ENCODE measurements around the gene CAMTA1.

CAMTA1 gene

DNA sequence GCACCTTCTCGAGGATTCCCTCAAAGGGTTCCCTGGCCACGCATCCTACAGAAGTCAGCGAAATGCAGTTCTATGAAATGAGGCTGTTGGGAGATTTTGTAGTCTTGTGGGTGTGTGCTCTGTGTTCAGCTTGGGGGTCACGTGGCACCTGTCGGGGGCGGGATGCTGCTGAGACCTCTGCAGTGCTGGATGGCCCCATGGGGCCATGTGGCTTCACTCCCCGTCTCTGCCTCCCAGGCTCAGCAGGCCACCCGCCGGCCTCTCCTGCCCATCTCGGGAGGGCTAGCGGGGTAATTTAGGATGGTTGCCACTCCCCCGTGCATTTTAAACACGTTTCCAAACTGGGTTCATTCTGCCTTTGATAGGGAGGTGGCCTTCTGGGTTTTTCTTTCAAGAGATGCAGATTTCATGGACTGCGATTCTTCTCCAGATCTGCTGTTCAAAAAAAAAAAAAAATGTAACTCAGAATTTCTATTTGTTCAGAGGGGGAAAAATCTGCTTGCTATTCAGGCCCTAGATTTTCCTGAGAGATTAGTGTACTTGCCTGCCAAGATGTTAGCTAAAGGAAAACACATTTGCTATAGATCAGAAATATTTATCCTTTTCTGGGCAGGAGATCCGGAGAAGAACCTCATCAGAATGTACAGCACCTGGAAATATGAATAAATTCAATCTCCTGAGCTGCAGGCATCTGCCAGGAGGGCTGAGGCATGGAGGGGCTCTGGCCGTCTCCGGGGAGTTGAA lies 708.6 kb downstream of the CAMTA1 start:
- DNase-seq (ENCODE audit: low spot score), result no peak

DNA sequence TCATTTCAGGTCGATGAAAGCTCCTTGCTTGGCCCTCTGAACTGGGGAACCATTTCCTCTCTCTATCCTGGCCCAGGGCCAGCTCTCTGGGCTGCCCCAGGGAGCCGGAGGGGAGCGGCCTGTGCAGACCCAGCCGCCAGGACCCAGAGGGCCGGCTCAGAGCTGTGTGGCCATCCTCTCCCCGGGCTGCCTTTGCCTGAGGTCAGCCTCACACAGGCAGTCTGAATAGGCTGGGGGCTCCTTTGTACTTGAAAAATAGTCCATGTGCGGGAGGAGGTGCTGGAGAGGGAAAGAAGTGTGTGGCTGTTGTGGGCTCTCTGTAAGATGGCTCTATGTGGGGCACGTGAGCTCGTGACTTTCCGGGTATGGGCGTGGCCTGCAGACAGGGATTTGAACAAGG lies 710.7 kb downstream of the CAMTA1 start:
- no peak for DNase-seq (ENCODE audit: low spot score)

DNA sequence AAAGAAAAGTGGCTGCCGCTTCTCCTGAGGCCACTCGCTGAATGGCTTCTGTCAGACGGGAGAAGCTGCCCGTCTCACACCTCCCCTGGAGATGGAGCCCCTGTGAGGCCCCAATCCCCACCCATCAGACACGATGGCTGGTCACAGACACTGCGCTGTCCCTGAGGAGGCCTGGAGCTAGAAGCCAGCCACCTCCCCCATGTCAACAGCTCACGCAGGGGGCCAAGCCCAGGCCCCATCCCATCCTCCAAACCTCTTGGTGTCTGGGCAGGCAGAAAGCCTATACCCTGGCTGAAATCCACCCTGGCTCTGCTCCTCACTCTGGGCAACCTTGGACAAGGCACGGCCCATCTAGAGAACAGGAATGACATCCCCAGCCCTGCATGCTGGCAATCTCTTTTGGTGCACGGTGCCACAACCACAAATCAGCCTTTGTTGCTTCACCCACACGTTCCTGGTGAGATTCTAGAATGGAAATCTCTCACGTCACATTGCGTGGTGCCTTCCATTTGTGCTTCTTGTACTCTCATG lies 711.9 kb downstream of the CAMTA1 start:
- DNase-seq (ENCODE audit: low spot score), result no peak

DNA sequence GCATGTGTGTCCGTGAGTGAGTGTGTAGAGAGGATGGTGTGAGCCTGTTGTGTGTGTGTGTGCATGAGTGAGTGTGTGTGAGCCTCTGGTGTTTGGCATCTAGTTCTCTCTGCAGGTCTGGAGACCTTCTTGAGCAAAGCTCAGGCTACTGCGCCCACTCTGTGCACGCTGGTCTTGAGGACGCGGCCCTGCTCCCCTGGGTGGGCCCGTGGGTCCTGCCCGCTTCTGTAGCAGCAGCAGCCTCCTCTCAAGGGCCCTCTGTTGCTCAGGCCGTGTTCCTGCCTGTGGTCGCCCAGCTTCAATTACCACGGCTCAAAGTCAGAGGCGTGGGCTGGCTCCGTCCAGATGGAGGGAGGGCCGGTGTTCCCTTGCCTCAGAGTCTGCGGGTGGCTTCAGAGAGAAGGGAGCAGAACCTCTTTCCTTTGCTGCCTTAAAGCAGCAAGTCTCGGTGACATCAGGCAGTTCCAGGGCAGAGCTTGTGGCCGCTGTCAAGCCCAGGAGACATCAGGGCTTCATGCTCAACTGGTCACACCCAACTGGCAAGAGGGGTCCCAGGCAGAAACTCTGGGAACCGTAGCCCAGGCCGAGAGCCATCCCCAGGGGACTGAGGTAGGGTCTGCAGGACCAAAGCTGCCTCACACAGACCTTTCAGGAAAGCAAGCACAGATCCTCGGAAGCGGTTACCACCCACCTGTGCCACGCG lies 715.3 kb downstream of the CAMTA1 start:
- DNase-seq (ENCODE audit: low spot score), result no peak

DNA sequence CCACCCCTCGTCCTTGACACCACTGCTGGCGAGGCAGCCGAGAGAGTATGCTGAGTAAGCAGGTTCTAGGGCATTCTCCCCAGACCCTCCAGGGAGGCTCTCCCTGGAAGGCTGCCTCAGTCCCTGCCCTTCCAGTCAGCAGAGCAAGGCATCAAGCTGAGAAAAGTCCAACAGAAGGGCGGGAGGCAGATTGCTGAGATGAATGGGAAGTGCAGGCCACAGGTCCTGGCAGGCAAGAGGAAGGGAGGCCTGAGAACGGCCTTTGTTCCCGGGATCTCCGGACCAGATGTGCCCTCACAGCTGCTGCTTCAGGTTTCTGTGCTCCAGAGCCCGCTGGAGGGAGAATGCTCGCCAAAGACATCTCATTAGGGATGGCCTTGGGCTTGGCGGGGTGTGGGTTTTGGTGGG lies 715.8 kb downstream of the CAMTA1 start:
- no peak for DNase-seq (ENCODE audit: low spot score)

DNA sequence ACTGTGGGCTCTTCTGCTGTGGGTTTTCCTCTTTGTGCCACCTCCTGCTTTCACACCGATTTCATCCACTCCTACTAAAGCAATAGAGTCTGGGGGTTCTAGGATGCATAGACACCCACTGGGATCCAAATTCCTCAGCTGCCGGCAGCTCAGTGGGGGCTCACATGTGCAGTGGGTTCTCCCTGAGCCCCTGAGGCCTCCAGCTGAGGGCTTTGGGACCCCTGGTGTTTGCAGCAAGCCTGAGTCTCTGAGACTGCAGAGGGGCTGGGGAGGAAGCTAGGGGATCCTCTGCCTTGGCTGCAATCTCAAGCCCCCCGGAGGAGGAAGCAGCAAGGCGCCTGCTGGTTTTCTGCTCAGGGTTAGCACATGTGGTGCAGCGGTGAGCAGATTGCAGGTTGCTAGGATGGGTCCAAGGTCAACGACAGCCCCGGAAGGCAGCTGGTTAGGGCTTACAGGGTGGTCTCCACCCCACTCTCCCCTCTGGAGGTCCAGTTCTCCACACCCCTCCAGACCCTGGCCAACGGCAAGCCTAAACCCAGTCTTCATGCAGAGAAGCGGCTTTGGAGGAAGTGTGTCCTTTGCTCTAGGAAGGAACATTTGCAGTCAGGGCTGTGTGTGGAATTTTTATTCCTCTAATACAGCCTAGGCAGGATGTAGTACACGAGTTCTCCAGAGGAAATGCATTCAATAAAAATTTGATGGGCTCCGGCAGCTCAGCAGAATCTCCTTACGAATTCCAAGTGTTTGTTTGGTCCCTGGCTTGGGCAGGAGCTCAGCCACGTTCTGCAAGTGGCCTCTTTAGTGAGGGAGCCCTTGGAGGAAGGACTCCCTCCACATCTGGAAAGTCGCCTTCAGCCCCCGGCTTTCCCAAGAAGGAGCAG lies 716.7 kb downstream of the CAMTA1 start:
- no peak for DNase-seq (ENCODE audit: low spot score)

DNA sequence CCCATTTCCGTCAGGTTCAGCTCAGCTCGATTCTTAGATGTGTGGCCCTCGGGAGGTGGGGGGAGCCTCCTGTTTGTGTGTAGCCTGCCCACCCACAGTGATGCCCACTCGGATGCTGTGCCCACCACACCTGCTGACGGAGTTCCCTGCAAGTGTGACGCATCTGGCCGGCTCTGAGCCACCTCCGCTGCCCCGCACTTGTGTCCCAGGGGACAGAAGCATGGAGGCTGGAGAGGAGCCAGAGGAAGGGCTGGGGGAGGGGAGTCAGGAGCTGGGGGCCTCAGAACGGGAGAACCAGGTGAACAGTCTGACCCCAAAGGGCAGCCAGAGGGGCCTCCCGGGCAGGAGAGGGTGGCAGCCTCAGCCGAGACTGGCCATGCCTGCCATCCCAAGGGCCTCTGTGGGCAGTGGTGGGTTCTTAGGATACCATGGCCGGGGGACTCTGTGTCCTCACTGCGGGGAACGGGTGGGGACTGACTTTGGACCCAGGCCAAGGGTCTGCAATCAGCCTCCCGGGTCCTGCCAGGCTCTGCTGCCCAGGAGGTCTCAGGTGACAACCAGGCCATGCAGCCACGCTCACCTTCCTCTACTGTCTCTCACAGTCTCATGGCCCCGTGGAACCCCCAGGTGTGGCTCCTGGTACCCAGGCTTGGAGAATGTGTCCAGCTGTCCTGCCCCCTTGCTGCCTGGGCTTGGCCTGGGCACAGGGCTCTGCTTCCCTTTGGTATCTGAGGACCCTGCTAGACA lies 718.6 kb downstream of the CAMTA1 start:
- DNase-seq (ENCODE audit: low spot score), result no peak

DNA sequence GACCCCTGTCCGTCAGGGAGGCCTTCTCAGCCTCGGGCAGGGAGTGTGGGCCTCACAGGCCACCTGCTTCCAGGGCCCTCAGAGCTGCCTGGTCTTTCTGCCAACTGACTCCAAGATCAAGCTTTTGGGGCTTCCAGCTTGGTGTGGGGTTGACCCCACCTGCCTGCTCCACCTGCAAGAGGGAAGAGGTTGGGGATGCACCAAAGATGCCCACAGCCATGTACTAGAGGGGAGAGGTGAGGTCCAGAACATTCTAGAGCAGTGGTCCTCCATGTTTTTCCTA lies 719.1 kb downstream of the CAMTA1 start:
- no peak for DNase-seq (ENCODE audit: low spot score)

DNA sequence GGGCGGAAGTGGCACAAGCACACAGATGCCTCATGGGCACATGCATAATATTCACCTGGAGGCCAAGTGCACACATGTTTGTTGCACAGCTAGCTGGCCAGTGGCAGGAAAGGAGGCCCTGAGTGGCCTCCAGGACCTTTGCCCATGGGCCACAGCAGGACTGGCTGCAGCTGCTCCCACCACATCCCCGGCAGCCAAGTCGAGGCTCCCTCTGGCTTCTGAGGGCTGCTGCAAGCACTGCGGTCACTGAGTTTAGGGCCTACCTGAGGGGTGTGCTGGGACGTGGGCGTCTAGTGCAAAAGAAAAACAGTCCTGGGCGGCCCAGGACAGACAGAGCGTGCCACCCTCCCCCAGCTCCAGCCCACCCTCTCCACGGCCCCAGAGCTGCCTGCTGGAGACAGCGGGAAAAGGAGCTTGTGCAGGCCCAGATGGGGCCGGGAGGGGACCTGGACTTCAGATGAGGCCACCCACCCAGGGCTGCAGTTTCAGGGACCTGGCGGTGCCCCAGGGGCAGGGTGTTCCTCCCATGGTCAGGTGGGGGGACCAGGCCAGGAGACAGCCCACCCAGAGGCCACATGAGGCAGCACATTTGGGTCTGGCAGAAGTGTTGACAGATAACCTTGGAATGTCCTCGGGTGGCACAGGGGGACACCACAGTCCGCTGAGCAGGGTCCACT lies 720.0 kb downstream of the CAMTA1 start:
- DNase-seq (ENCODE audit: low spot score), result no peak

DNA sequence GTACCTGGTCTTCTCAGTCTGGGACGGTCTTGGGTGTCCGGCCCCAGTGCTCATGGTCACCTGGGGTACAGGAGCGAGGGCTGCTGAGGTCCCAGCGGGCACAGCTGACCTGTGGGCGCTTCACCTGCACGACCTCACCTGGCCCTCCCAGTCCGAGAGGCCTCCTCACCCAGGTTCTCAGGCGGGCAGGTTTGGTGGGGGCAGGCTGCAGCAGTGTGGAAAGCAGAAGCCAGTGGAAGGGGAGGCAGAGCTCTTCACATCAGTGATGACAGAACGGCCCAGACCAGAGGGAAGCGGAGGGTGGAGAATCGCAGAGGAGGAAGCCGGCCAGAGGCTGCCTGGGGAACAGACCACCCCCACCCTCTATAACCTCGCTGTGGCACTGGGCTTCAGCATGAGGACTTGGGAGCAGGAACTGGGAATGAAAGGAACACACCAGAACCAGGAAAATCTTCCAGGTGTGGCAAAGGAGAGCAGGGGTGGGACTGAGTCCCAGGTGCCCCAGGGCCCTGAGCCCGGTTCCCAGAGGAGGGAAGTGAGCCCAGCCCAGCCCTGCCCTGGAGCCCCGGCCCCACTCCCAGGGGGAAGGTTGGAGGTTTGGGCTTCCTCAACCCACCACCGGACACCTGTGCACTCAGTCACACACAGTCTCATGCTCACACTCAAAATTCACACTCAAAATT lies 720.7 kb downstream of the CAMTA1 start:
- DNase-seq (ENCODE audit: low spot score), result no peak

DNA sequence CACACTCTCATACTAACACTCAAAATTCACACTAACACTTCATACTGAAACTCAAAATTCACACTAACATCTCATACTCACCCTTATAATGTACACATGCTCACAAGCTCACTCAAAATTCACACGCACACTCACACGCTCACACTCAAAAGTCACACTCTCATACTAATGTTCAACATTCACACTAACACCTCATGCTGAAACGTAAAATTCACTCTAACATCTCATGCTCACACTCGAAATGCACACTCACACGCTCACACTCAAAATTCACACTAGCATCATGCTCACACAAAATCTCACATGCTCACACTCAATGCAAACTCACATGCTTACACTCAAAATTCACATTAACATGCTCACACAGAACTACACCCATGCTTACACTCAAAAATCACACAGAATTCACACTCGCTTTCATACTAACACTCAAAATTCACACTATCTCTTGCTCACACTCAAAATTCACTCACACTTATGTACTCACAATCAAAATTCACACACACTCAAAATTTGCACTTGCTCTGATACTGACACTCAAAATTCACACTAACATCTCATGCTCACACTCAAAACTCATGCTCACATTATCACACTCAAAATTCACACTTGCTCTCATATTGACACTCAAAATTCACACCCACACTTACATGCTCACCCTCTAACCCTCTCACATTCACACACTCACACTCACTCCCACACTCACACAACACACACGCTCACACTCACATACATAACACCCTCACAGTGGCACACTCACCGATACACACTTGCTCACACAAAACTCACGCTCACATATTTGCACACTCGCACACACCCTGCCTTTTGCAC lies 721.4 kb downstream of the CAMTA1 start:
- DNase-seq (ENCODE audit: low spot score), result no peak

DNA sequence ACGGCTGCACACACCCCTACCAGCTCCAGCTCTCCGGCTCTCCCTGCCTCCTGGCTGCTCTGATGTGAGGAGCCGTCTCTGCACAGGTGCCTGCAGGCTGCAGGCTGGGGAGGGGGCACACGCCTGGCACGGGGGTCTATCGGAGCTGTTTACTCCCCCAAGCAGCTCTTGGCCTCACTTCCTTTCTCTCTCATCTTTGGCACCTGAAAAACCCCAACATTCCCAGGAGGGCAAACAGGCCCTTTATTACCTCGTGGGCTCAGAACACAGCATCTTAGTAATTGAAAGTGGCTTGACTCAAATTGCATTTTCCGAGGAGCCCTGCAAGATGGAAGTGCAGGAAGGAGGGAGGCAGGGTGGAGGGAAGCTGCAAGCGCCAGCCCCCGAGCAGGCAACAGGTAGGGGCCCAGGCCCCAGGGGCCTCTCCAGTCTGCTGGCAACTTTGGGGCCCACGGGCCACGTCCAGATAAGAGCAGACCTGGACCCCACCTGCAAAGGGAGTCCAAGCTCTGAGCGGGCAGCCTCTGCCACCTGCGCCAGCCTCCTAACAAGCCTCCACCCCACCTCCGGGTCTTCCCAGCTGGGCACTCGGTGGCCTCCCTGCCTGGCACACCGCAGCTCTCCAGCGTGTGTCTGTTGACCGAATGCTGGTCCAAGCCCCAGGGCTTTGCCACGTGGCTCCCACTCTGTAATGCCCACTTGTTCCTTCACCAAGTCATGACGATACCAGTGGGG lies 722.2 kb downstream of the CAMTA1 start:
- no peak for DNase-seq (ENCODE audit: low spot score)

DNA sequence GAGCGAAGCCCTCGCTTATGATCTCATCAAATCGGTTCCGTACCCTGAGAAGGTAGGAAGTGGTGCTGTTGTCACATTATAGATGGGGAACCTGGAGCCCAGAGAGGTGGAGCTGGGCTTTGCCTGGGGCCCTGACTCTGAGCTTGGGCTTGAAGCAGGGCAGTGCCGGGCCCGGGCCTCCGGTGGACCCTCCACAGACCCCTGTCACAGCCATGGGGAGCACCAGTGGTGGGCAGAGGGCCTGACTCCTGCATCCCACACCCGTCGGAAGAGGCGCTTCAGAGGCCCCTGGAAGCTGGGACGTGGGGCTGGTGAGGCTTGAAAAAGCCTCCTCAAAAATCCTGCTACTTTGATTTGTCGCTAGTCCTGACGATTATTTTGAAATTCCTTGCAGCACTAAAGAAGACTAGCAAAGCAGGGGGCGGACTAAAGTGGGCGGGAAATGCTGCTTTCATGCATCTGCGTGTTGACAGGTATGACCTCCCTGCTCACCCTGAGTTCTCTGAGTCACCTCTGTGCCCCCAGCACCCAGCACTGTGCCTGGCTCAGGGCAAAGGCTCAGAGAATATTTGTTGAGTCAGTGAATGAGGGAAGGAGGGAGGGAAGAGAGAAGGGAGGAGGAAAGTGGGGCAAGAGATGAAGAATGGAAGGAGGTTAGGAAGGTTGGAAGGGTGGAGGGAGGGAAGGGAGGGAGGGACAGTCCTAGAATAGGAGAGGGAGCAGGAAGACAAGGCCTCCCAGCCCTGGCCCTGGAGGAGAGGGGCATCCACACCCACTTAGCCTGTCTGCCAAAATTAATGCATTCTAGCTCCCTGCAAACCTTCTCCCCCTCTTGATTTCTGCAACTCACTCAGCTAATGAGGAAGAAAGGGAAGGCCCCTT lies 723.0 kb downstream of the CAMTA1 start:
- DNase-seq (ENCODE audit: low spot score), result no peak

DNA sequence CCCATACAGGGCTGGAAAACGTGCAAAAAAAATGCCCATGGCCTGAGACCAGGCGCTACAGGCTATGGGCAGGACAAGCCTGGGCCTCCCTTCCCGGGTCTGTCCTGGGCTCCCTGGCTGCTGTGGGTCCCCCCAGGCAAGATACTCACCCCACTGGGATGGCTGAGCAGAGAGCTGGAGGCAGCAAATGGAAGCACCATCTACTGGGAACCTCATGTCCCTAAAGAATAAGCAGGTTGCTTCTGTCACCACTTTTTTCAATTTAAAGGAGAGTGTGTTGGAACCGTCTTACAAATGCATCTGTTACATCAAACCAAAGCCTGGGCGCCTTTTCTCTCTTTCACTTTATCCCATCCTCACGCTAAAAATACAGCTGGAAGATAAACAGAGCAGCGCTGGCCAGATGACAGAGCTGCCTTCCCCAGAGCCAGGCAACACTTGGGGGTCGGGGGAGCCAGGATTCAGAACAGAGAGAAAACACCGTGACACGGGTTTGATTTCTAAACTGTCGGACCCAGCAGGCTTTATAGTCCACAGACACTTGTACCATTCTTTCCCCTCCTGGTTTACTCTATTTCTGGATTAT lies 723.8 kb downstream of the CAMTA1 start:
- DNase-seq (ENCODE audit: low spot score), result no peak

DNA sequence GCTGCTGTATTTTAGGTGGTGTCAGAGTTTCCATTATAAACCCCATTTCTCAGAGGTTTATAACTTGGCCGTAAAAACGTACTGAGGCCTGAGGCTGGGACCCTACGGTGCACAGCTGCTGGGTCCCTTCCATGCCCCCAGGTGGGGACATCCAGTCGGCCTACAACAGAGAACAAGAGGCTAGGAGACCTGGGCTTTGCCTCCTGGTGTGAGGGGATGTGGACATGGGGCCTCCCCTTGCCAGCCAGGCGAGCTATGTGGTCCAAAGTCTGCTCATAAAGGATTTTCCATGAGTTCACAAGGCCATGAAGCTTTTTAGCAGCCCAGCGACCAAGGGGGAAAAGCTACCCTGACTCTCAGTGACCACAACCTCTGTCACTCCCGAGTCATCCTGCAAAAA lies 724.3 kb downstream of the CAMTA1 start:
- no peak for DNase-seq (ENCODE audit: low spot score)

DNA sequence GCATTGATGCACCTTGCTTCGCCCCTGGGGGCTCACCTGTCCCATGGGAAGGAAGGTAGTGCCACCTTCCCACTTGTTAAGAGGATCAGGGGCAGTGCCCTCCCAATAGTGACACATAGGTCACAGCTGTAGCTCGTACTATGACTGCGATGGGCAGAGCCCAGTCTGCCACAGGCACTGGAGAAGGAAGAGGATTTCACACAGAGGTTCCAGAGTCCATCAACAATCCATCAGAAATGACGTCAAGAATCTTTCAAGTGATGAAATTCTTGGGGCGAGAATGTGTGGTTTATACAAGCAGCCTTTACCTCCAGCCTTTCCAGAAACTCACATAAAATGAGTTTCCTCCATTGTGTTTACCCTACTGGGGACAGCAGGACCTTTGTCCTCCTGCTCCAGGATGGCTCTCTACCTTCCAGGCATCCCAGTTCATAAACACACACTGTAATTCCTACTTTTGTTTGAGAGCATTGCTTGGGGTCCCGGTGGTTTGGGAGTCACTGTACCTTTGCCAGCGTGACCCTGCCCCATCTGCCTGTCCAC lies 725.2 kb downstream of the CAMTA1 start:
- DNase-seq (ENCODE audit: low spot score), result no peak

DNA sequence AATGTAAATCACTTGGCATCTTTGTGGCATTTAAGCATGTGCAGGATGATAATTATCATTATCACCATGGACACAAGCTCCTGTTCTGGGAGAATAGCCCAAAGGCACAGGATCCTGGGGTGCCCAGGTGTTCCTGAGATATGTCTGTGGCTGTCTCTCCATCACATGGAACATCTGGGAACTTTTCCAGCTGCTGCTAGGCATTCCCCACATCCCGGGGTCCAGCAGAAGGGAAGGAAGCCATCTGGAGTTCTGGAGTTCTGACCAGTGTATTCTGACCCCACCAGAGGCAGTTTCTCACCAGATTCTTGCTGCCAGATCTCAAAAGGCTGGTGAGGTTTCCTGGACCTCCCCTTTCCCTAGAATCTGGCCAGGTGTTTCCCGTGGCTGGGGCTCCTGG lies 726.1 kb downstream of the CAMTA1 start:
- DNase-seq (ENCODE audit: low spot score), result no peak

DNA sequence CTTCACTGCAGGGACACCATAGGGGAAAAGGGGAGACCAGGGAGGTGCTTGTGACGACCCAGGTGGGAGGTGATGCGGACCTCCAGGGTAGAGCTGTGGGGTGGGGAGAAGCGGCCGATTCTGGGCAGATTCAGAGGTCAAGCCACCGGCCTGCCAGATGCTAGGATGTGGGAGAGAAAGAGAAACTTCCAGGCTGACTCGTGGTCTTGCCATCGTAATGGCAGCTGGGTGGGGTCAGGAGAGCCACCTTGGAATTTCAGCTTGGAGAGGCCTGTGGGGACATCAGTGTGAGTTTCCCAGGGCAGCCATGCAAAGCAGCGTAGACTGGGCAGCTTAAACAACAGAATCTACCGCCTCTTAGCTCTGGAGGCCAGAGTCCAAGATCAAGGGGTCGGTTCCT lies 727.8 kb downstream of the CAMTA1 start:
- no peak for DNase-seq (ENCODE audit: low spot score)

Measured in COLO829 (cell line).